Stimulated activated CD8-positive, alpha-beta memory T cell treated with anti-CD3 and anti-CD28 coated beads, Interleukin-2, amount 100 ng/mL, for 48 hours (primary cell): ENCODE measurements around the gene PEX13.
A peak's percentile ranks its signal among the peaks of the same experiment; 100 is the strongest.

Experiments
- DNase-seq, 2 donors: peaks; one replicate each; pipeline ENCODE4 v3.0.0-alpha.2; 2020; ENCODE audit warnings: low read depth in 2 of 2

PEX13 gene

DNA sequence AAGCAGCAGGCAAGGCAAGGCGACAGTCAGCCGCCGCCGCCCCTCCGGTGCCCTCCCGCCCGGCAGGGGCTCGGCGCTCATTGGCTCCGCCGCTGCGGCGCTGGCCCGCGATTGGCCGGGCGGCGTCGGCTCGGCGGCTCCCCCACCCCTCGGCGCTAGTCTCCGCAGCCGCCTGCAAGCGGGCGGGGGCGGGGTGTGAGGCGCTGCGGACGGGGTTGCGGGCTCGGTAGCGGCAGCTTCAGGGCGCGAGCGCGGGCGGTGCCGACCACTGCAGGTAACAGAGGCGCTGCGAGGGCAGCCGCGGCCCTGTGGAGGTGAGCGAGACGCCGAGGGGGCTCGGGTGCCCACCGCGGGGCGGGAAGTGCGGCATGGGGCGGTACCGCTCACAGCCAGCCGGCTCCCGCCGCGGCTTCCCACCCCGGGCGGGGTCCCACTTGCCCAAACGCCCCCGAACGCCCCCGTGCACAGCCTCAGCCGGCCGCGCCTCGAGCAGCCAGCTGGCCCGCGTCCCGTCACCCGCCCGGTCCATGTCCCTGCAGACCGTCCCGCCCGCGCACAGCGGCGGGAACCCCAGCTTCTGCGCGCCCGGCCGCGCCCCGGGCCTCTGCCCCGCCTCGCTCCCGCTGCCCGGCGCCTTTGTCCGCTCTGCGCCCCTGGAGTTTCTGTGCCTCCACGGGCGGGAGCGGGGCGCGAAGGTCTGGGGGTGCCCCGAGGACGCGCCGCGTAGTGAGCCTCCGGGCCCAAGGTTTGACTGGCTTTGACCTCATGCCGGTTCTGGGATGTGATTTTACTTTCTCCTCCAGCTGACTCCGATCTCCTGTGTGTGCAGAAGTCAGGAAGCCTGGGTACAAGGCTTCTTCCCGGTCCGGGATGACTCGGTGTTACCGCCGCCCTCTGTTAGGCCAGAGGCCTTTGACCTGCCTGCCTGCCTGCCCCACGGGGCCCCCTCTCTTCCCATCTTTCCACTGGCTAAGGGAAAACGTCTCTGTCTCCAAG is 48.5 kb downstream of the PEX13 start, which contains the start of gene SANBR:
TSS of gene SANBR (plus strand) at position 158 of the 996 bp plus-strand sequence. CDS start 4,480 bp downstream, outside the sequence.
- DNase-seq = peak; percentile 69 to 75

- DNase-seq = no peak
Measured at GRCh38 chr2:61074100-61074499, 56.6 kb downstream of the PEX13 start.

DNA sequence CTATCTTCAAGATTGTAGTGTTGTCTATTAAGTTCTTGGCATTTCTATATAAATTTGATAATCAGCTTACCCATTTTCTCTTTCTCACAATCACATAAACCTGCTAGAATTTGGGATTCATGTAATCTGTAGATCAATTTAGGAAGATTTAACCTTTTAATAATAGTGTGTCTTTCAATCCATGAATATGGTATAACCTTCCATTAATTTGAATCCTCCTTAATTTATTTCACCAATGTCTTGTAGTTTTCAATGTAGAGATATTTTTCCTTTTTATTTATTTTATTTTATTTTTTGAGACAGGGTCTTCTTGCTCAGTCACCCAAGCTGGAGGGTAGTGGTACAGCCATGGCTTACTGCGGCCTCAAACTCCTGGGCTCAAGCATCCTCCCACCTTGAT is 68.4 kb downstream of the PEX13 start:
- no peak for DNase-seq

- DNase-seq = no peak
Measured at GRCh38 chr2:61089797-61090196, 72.3 kb downstream of the PEX13 start.

GRCh38 chr2:61090386-61090921 is 72.9 kb downstream of the PEX13 start:
- no peak for DNase-seq

DNA sequence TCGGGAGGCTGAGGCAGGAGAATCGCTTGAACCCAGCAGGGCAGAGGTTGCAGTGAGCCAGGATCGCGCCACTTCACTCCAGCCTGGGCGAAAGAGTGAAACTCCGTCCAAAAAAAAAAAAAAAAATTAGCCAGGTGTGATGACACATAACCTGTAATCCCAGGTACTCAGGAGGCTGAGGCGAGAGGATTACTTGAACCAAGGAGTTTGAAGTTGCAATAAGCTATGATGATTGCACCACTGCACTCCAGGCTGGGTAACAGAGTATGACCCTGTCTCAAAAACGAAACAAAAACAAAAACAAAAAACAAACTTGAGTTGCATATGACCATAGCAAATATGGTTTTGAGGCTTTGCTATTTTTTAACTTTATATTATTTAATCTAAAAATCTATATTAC is 74.0 kb downstream of the PEX13 start:
- no peak for DNase-seq

DNA sequence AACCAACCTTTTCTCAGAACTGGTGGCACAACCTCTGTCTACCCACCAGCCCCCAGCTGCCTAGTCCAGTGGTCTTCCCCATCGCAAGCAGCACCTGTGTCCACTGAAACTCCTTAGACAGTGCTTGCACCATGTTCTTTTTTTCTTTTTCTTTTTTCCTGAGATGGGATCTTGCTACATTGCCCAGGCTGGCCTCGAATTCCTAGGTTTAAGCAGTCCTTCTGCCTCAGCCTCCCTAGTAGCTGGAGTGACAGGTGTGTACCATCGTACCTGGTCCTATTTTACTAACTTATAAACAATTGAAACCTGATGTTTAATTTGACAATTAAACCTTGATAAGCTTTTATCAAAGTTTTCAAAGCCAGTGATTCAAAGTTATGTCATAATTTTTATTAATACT is 78.9 kb downstream of the PEX13 start:
- no peak for DNase-seq

DNA sequence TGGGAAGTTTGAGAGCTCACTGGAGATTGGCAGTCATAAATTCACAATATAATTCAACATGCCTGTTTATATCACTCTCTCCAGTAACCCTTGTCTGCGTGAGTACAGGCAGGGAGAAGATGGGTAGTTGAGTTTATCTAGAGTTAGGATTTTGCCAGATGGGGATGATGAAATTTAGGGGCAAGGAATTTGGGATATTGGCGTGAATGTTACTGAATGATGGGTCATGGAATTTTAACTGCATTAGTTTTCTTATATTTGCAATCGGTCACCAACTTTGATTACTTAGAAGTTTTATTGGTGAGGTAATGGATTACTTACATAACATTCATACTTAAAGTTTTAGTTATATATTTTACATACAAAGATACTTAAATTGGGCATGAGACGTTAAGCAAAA is 83.3 kb downstream of the PEX13 start:
- DNase-seq = no peak
